ENCODE results near the gene SF3A1. TPM values are rescaled to one million over a fixed set of nuclear protein-coding genes. Genes with fewer than 3 reads are reported as not detected.

Gene SF3A1
- total and polyA plus RNA-seq, 2 of the 13 experiments (the other 11 are each of a cell fraction or from before 2014, with no cell fraction given) = 10.0 to 22.0 TPM

DNA sequence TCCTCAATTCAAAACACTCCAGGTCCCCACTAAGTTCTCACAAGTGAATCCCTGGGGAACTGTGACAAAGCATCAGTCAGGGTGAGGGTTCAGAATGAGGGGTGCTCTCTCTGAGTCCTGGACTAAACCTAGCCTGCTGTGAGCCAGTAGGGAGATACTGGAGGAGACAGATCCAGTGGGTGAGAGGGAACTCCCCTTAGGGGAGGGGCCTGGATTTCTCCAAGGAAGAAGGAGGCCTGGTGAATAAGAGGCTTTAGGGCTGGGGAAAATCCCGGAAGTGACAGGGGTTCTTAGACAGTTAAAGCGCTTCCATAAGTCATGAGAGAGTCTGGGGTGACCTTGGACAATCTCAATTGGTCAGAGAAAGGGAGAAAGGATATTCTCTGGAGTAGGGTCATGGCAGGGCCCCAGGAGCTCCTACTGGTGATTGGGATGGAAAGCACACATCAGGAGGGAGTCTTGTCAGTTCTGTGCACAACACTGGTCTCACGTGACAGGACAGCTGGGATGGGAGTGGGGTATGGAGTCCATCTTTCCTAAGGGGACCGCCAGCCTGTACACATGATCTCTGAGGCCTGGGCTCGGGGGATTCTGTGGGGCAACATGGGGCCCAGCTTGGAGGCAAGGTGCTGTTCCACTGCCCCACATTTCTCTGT, 31.5 kb downstream of the SF3A1 start (continued):
- no peak for TF ChIP-seq CAMTA2 (CRISPR knock-in tag; IDR thresholded peaks at IDR 0.05; ENCODE audit: borderline replicate concordance)
- TF ChIP-seq, protein P1, sequence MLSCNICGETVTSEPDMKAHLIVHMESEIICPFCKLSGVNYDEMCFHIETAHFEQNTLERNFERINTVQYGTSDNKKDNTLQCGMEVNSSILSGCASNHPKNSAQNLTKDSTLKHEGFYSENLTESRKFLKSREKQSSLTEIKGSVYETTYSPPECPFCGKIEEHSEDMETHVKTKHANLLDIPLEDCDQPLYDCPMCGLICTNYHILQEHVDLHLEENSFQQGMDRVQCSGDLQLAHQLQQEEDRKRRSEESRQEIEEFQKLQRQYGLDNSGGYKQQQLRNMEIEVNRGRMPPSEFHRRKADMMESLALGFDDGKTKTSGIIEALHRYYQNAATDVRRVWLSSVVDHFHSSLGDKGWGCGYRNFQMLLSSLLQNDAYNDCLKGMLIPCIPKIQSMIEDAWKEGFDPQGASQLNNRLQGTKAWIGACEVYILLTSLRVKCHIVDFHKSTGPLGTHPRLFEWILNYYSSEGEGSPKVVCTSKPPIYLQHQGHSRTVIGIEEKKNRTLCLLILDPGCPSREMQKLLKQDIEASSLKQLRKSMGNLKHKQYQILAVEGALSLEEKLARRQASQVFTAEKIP (CRISPR knock-in tag; IDR thresholded peaks at IDR 0.05; ENCODE audit: borderline replicate concordance) = no peak
- TF ChIP-seq, protein P2, sequence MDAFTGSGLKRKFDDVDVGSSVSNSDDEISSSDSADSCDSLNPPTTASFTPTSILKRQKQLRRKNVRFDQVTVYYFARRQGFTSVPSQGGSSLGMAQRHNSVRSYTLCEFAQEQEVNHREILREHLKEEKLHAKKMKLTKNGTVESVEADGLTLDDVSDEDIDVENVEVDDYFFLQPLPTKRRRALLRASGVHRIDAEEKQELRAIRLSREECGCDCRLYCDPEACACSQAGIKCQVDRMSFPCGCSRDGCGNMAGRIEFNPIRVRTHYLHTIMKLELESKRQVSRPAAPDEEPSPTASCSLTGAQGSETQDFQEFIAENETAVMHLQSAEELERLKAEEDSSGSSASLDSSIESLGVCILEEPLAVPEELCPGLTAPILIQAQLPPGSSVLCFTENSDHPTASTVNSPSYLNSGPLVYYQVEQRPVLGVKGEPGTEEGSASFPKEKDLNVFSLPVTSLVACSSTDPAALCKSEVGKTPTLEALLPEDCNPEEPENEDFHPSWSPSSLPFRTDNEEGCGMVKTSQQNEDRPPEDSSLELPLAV (CRISPR knock-in tag; conservative IDR thresholded peaks at IDR 0.05; ENCODE audit: low read depth) = no peak
- no peak for TF ChIP-seq NONO (IDR thresholded peaks at IDR 0.05)
- TF ChIP-seq NONO (CRISPR knock-in tag; conservative IDR thresholded peaks at IDR 0.05) = no peak

DNA sequence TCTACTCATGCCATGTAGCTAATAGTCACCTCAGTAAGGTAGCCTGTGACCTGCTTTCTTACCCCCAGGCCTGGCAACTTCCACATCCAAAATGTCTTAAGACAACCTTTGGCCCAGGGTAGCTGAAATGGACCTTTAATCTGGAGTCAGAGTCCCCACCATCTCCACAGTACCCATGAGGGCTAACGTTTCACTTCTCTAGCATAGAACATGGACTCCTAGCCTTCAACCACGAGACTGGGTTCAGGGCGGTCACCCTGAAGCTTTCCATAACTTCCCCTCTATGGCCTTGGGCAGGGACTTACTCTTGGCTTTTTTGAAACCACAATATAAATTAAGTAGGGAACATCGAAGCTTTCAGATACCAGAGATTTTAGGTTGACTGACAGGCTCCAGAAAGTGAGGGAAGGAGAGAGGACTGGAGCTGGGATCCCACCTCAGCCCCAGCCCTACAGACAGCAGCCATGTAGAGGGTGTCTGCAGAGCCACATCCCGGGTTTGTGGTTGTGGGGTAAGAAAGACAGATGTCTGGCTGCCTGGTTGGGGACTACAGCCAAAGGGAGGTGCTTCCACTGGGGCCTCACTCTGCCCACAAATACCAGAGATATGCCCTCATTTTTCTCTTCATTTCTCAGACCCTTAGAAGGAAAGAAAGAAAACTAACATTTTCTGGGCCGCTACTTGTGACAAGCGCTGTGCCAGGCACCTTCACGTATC, 32.5 kb downstream of the SF3A1 start:
- ChIA-PET POLR2A (no interaction called here), CTCF (ENCODE audit: low intra/inter-chr PET ratio, low total read pairs) (no interaction called here)
- Histone ChIP-seq H3K4me2 (ENCODE audit: low read depth, low read length) (no peak overlapping the region), H3K9ac (ENCODE audit: insufficient read depth, low read depth, low read length) (no peak overlapping the region; the same call in 1 of the 2 replicates), H3K4me1 (ENCODE audit: insufficient read depth, low read length) (peaks cover 50% of the 10 kb centered on the region), H3K27me3 (ENCODE audit: control insufficient read depth in 1 of 2, insufficient read depth in 2 of 2, low read length in 2 of 2) (no peaks in the 10 kb centered on the region; a peak in 1 of 5 replicates), H3K79me2 (ENCODE audit: insufficient read depth, low read length) (no peaks in the 10 kb centered on the region), H3K36me3 (replicated peaks in 1 of 2; ENCODE audit: control insufficient read depth in 1 of 2, insufficient read depth in 2 of 2, low read length in 2 of 2) (no peaks in the 10 kb centered on the region), H3K9me3 (ENCODE audit: low read length) (no peaks in the 10 kb centered on the region), H3K27ac (ENCODE audit: extremely low read length, insufficient read depth, low read length) (no peak overlapping the region), H3K4me3 (replicated peaks in 1 of 3; ENCODE audit: insufficient read depth in 1 of 3, low read depth in 2 of 3, low read length in 3 of 3) (no peak overlapping the region), H2AFZ (ENCODE audit: low read length) (no peak overlapping the region), H4K20me1 (ENCODE audit: insufficient read depth, low read length) (no peaks in the 10 kb centered on the region)
- WGBS (ENCODE audit: low lambda C conversion rate) = 75% methylated on average over 8 of the region's 8 CpGs
- FAIRE-seq = no peak
- DNase-seq (ENCODE audit: low spot score) = no peak
- ATAC-seq = no peak
- BruUV-seq (replicated peaks) = TSS peak; percentile 35
- intact Hi-C loops (cut with micrococcal nuclease; ENCODE audit: unreplicated experiment) (no loop called here), in situ Hi-C loops (cut with HindIII; ENCODE audit: extremely low pct_ligation_motif_present, low pct_unique_long_range_greater_than_20kb) (no loop called here)
- TF ChIP-seq ZNF674 (CRISPR knock-in tag; IDR thresholded peaks at IDR 0.05; ENCODE audit: low read depth) = no peak
- no peak for TF ChIP-seq EP300 (IDR thresholded peaks at IDR 0.05; ENCODE audit: low read depth in 2 of 2, low read length in 2 of 2)
- no peak for TF ChIP-seq EP300 (CRISPR knock-in tag; IDR thresholded peaks at IDR 0.05; ENCODE audit: borderline replicate concordance)
- no peak for TF ChIP-seq ZNF335 (CRISPR knock-in tag; IDR thresholded peaks at IDR 0.05)
- TF ChIP-seq HNRNPUL1 (IDR thresholded peaks at IDR 0.05; ENCODE audit: low read depth, low read length) = no peak
- no peak for TF ChIP-seq ZNF382 (CRISPR knock-in tag; IDR thresholded peaks at IDR 0.05; ENCODE audit: borderline replicate concordance)
- no peak for TF ChIP-seq HDAC6 (IDR thresholded peaks at IDR 0.05; ENCODE audit: low read depth, low read length)
- no peak for TF ChIP-seq SCMH1 (CRISPR knock-in tag; IDR thresholded peaks at IDR 0.05; ENCODE audit: borderline replicate concordance)
